Gastroesophageal sphincter (tissue), 3 donors: ENCODE data around the gene OR52E1.

ENCODE experiments used
- CTCF ChIP-seq, 4 experiments: fragments of 200-600 bp in 2 of 4; fragments of 450-650 bp in 2 of 4; sonication (generic) in 1 of 4; IDR thresholded peaks; one replicate each; pipeline ENCODE4 v1.5.1; 2017 to 2019; ENCODE audit warnings: antibody characterized with exemption in 4 of 4, mild to moderate bottlenecking in 2 of 4, moderate library complexity in 2 of 4
- EP300 ChIP-seq: sonication (generic); formaldehyde crosslinking; IDR thresholded peaks from one replicate; pipeline ENCODE4 v1.6.1; 2017; ENCODE audit warnings: antibody characterized with exemption, mild to moderate bottlenecking
- POLR2A ChIP-seq, 2 donors: fragments of 450-650 bp; IDR thresholded peaks; one replicate each; pipeline ENCODE4 v1.6.1; 2017; ENCODE audit warnings: antibody characterized with exemption in 2 of 2, mild to moderate bottlenecking in 2 of 2, moderate library complexity in 1 of 2
- POLR2AphosphoS5 ChIP-seq: sonication (generic); formaldehyde crosslinking; IDR thresholded peaks from one replicate; pipeline ENCODE4 v1.6.1; 2017; ENCODE audit warnings: antibody characterized with exemption

DNA sequence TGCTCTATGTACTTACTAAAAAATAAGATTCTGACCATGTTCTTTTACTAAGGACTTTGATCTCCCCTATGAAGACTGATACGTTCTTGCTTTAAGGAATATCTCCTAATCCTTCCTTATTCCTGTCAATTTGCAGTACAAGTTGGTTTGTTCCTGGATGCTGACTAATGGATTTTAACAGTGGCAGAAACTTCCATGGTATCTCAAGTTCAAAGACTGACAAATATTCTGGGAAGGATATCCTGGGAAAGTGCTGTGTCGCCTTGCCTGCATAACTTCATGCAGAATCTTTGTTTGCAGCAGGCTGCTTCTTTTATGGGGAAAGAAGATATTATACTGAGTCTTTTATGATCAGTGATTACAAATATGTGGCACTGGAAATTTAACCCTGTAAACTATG lies 31.4 kb upstream of the OR52E1 start:
- no peak for TF ChIP-seq CTCF (IDR thresholded peaks at IDR 0.05)
- no peak for TF ChIP-seq POLR2A (IDR thresholded peaks at IDR 0.05)
- no peak for TF ChIP-seq POLR2AphosphoS5
- no peak for TF ChIP-seq EP300
